Hypothalamus (tissue), 51 donors: ENCODE results near the gene ULK4.

ENCODE experiments used
- DNase-seq, 51 donors: peaks; one replicate each; lab custom pipeline; 2025; lab: John Stamatoyannopoulos, UW

Gene ULK4

DNA sequence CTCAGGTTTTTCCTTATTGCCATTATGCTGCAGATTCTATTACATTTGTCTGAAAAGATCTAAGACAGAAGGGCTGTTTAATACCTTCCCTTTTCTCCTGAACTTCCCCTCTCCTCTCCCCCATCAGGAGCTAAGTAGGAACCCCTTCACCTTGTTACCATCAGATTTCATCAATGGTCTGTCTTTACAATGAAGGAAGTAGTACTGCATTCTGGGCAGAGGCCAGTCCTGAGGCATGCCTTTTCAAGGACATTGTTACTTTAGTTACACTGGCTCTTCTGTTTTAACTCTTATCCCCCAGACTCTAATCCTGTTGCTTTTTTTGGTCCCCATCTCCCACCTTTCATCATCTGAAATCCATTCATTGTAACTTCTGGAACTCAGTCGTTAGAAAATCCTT is 754.5 kb downstream of the ULK4 start:
- DNase-seq = no peak

GRCh38 chr3:41205591-41205990 is 756.3 kb downstream of the ULK4 start:
- DNase-seq = no peak

DNA sequence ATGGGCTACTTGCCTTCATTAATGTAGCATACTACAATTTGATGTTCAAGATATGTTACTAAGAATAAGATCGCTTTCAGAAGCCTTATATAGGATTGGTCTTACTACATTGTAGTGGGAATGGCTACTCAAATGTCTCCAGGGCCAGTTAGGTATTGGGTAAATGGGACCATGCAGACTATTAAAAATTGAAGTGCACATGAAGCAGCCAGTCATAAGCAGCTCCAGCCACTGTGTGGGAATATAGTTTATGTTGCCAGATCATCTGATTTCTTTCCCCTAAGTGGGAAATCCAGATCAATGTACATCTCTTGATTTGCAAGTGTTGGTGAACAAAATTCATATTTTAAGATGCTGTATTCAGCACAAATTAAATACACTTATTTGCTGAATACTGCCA is 757.5 kb downstream of the ULK4 start:
- DNase-seq = no peak

GRCh38 chr3:41202834-41203345 is 759.0 kb downstream of the ULK4 start:
- DNase-seq = peak in 3 of 51 donors; percentile 1 to 16 (median 9)

GRCh38 chr3:41202075-41202833 is 759.6 kb downstream of the ULK4 start:
- no peak for DNase-seq

DNA sequence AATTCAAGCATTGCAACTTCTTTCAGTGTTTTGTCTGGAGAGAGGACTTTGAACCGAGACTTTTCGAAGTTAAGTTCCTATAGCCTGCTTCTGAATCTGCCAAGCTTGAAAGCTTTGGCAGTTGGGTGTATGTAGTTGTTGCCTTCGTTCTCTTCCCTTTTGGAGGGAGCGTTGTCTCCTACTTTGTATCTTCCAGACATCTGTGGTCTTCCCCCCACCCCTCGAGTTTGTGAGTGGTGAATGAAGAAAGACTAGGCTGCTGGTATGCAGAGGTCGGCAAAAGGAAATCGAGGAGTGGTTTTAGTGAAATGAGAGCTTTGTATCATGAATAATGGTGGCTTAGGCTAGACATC is 761.3 kb downstream of the ULK4 start:
- DNase-seq = peak in 11 of 51 donors; percentile 2 to 69 (median 6)

DNA sequence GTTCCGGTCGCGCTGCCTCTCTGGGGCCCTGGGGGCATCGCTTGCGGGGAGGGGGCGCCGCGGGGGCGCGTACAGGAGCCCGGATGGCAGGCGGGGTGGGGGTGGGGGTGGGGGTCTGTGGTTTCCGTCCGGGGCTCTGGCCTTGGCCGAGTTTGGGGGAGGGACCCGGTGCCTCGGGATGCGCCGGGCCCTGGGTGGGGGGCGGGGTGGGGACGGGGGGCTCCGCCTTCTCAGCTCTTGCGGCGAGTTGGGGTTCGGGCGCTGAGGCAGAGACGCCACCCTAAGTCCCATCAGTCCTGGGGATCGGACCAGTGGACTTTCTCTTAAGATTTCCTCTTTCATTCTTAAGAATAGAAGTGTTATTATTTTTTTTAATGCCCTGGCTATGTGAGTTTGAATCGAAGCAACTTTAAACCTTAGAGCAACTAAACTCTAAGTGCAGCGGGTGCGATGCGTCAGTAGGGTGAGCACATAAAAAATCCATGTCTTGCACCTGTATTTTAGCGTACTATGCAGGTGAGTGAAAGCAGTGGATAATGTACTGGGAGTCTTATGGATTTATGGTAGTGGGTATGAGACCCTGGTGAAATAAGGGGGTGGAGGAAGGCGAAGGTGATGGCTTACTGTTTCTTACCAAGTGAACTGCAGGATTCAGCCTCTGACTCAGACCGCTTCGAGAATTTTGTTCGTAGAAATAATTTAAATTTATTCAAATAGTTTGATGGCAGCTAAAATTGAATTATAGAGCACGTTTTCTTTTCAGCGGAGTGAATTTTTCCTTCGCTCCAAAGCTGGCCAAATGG is 761.8 kb downstream of the ULK4 start:
- peak in 26 of 51 donors; percentile 10 to 67 (median 44) for DNase-seq

- DNase-seq = peak; percentile 38 to 96 (median 84)
Measured at GRCh38 chr3:41198950-41199865, 762.7 kb downstream of the ULK4 start, which contains the start of gene CTNNB1. CTNNB1 (plus strand) TSS chr3:41199505; CDS start chr3:41224069, 24,564 bp downstream.

GRCh38 chr3:41198526-41198925 is 763.4 kb downstream of the ULK4 start:
- DNase-seq = peak in 28 of 51 donors; percentile 7 to 77 (median 36)

GRCh38 chr3:41198046-41198445 is 763.9 kb downstream of the ULK4 start:
- no peak for DNase-seq
